HepG2 (cell line): ENCODE data around the gene PPP1R12A. TPM values are rescaled to one million over a fixed set of nuclear protein-coding genes. Genes with fewer than 3 reads are reported as not detected.
A peak's percentile ranks its signal among the peaks of the same experiment; 100 is the strongest.

Experiments
- ATAC-seq: fragments of 200-7000 bp; cut with Tn5 transposase; 3 replicates; pipeline ENCODE4 v1.9.1; 2020; ENCODE audit warnings: mild to moderate bottlenecking, moderate library complexity
- BruUV-seq: library from RNA; stranded (reverse); fragments of 400-500 nt; replicated peaks from 2 replicates; lab custom pipeline; 2021; lab: Mats Ljungman, UMichigan
- CTCF ChIA-PET: fragments of 300-600 bp; formaldehyde crosslinking; extraction: SDS; loops from one replicate; lab custom pipeline; 2021; ENCODE audit warnings: low total read pairs, inconsistent platforms, low intra/inter-chr PET ratio; lab: Yijun Ruan, JAX
- POLR2A ChIA-PET: fragments of 350-600 bp; sonication (Branson Sonifier 250); formaldehyde crosslinking; loops from one replicate; lab custom pipeline; 2020; ENCODE audit warnings: antibody characterized with exemption, inconsistent platforms; lab: Yijun Ruan, JAX
- DNase-seq: peaks from one replicate; pipeline ENCODE4 v3.0.0-alpha.2; 2015; ENCODE audit warnings: low spot score
- FAIRE-seq: peaks from 3 replicates; lab custom pipeline; 2011; peaks lifted over from hg19 to GRCh38; lab: Jason Lieb, UNC
- H2AFZ ChIP-seq: one replicate; pipeline ENCODE4 v1.6.1; 2011; ENCODE audit warnings: low read length, inconsistent platforms
- H3K27ac ChIP-seq: fragments of 300-600 bp; 3 replicates; pipeline ENCODE4 v1.8.0; 2011; ENCODE audit warnings: mixed run types, mild to moderate bottlenecking, mixed read lengths, low read length, inconsistent platforms; ENCODE audit not compliant: insufficient read depth; ENCODE audit errors: extremely low read length
- H3K27me3 ChIP-seq, 2 experiments: fragments of 200-600 bp in 1 of 2; 2 replicates in 1 of 2; 3 replicates in 1 of 2; pipeline versions ENCODE4 v1.6.0 to v1.8.0; 2011; ENCODE audit warnings: low read length in 2 of 2, mild to moderate bottlenecking in 2 of 2, moderate library complexity in 2 of 2, inconsistent platforms in 1 of 2; ENCODE audit not compliant: insufficient read depth in 2 of 2, control insufficient read depth in 1 of 2
- H3K36me3 ChIP-seq, 2 experiments: fragments of 200-600 bp in 1 of 2; replicated peaks in 1 of 2; 2 replicates in 1 of 2; 3 replicates in 1 of 2; pipeline versions ENCODE4 v1.5.1 to v1.8.0; 2011; ENCODE audit warnings: low read length in 2 of 2, inconsistent platforms in 1 of 2; ENCODE audit not compliant: insufficient read depth in 2 of 2, control insufficient read depth in 1 of 2
- H3K4me1 ChIP-seq: 2 replicates; pipeline ENCODE4 v1.5.1; 2012; ENCODE audit warnings: low read length, inconsistent platforms; ENCODE audit not compliant: insufficient read depth
- H3K4me2 ChIP-seq: 2 replicates; pipeline ENCODE4 v1.6.0; 2011; ENCODE audit warnings: low read depth, low read length, inconsistent platforms
- H3K4me3 ChIP-seq, 3 experiments: fragments of 200-600 bp in 1 of 3; sonication (generic), shearing (Covaris generic) in 1 of 3; replicated peaks in 1 of 3; 2 replicates each; pipeline ENCODE4 v1.5.1; 2011 to 2016; ENCODE audit warnings: low read length in 3 of 3, inconsistent platforms in 2 of 3, low read depth in 2 of 3, mild to moderate bottlenecking in 2 of 3, control low read depth in 1 of 3, mixed read lengths in 1 of 3; ENCODE audit not compliant: insufficient read depth in 1 of 3
- H3K79me2 ChIP-seq: one replicate; pipeline ENCODE4 v1.6.1; 2011; ENCODE audit warnings: low read length, inconsistent platforms; ENCODE audit not compliant: insufficient read depth
- H3K9ac ChIP-seq: 2 replicates; pipeline ENCODE4 v1.6.0; 2011; ENCODE audit warnings: mild to moderate bottlenecking, low read depth, low read length, inconsistent platforms; ENCODE audit not compliant: insufficient read depth
- H3K9me3 ChIP-seq: 2 replicates; pipeline ENCODE4 v1.5.1; 2012; ENCODE audit warnings: mild to moderate bottlenecking, low read length
- H4K20me1 ChIP-seq: 2 replicates; pipeline ENCODE4 v1.6.0; 2011; ENCODE audit warnings: inconsistent platforms, mild to moderate bottlenecking, low read length, moderate library complexity; ENCODE audit not compliant: insufficient read depth
- AGO2 ChIP-seq: fragments of 200-400 bp; formaldehyde crosslinking; optimal IDR thresholded peaks from 2 replicates; pipeline ENCODE3; 2017; ENCODE audit warnings: mild to moderate bottlenecking, low read depth, low read length, moderate library complexity
- HMGXB3 ChIP-seq: sonication (generic); formaldehyde crosslinking; IDR thresholded peaks from 2 replicates; pipeline ENCODE4 v1.4.0; 2020; ENCODE audit warnings: missing genetic modification reagents, borderline replicate concordance
- HNF1A ChIP-seq, 2 experiments: sonication (generic) in 1 of 2; formaldehyde crosslinking in 1 of 2; IDR thresholded peaks; 2 replicates each; pipeline versions ENCODE4 v1.4.0 to v1.6.1; 2016 to 2020; ENCODE audit warnings: borderline replicate concordance in 1 of 2, low read depth in 1 of 2, mild to moderate bottlenecking in 1 of 2, missing genetic modification reagents in 1 of 2
- MEF2D ChIP-seq: sonication (generic); formaldehyde crosslinking; IDR thresholded peaks from 2 replicates; pipeline ENCODE4 v1.5.1; 2020; ENCODE audit warnings: mild to moderate bottlenecking, missing genetic modification reagents
- MYC ChIP-seq: sonication (generic); formaldehyde crosslinking; IDR thresholded peaks from 2 replicates; pipeline ENCODE4 v1.9.0; 2021; ENCODE audit warnings: missing genetic modification reagents, borderline replicate concordance
- RBM39 ChIP-seq: fragments of 200-400 bp; formaldehyde crosslinking; IDR thresholded peaks from one replicate; pipeline ENCODE4 v1.6.1; 2018; ENCODE audit warnings: antibody characterized with exemption, mild to moderate bottlenecking, low read depth, low read length; ENCODE audit not compliant: poor library complexity, severe bottlenecking
- RXRB ChIP-seq: IDR thresholded peaks from 2 replicates; pipeline ENCODE4 v1.6.1; 2016; ENCODE audit warnings: borderline replicate concordance, missing genetic modification reagents, missing compliant biosample characterization
- SUZ12 ChIP-seq: fragments of 150-350 bp; IDR thresholded peaks from 2 replicates; pipeline ENCODE4 v1.6.1; 2014; ENCODE audit warnings: low read depth, low read length
- ZBTB42 ChIP-seq: sonication (generic); formaldehyde crosslinking; IDR thresholded peaks from 2 replicates; pipeline ENCODE4 v1.5.0; 2020; ENCODE audit warnings: mild to moderate bottlenecking, missing genetic modification reagents
- ZBTB8A ChIP-seq: sonication (generic); formaldehyde crosslinking; IDR thresholded peaks from 2 replicates; pipeline ENCODE4 v1.4.0; 2020; ENCODE audit warnings: mild to moderate bottlenecking, low read depth, missing genetic modification reagents, borderline replicate concordance
- ZNF614 ChIP-seq: IDR thresholded peaks from 2 replicates; pipeline ENCODE4 v1.6.1; 2018; ENCODE audit warnings: missing biosample characterization, missing genetic modification reagents, inconsistent platforms, borderline replicate concordance
- ZNF761 ChIP-seq: sonication (generic); formaldehyde crosslinking; conservative IDR thresholded peaks from 2 replicates; pipeline ENCODE4 v1.4.0; 2020; ENCODE audit warnings: mild to moderate bottlenecking, missing genetic modification reagents
- WGBS: methylation state at CpG from one replicate; pipeline ENCODE4 v1.1.6; 2017; ENCODE audit warnings: low lambda C conversion rate; 5-methylcytosine and 5-hydroxymethylcytosine counted together
- in situ Hi-C: cut with HindIII; loops from 2 replicates; pipeline ENCODE4 v1.10.0; 2017; ENCODE audit warnings: low pct_unique_long_range_greater_than_20kb; ENCODE audit not compliant: extremely low pct_ligation_motif_present
- intact Hi-C: fragments of 100-400 bp; cut with micrococcal nuclease; formaldehyde crosslinking; loops from one replicate; pipeline ENCODE4 v1.10.0; 2022; ENCODE audit not compliant: unreplicated experiment
- polyA plus RNA-seq, 8 experiments: library from polyadenylated mRNA; depleted of rRNA in 3 of 8; stranded (reverse) in 7 of 8; unstranded in 1 of 8; fragments of >200 nt; fragmentation: Illumina TruSeq in 4 of 8; extraction: Trizol in 4 of 8; gene quantifications; 2 replicates each; pipeline versions ENCODE4 v1.2.1 to v1.2.3, GENCODE V29; 2011 to 2016; ENCODE audit warnings: low read depth in 4 of 8, missing spikeins in 1 of 8, mixed read lengths in 1 of 8; ENCODE audit not compliant: insufficient read depth in 1 of 8
- total RNA-seq, 5 experiments: library from RNA; depleted of rRNA; stranded (reverse); fragments of >200 nt; fragmentation: Illumina TruSeq; extraction: Trizol; gene quantifications; 2 replicates each; pipeline ENCODE4 v1.2.3, GENCODE V29; 2016; ENCODE audit warnings: low read depth in 1 of 5
- TF ChIP-seq, protein P1 (sequence below): sonication (generic); formaldehyde crosslinking; IDR thresholded peaks from 2 replicates; pipeline ENCODE4 v1.5.1; 2020; ENCODE audit warnings: missing genetic modification reagents, mild to moderate bottlenecking, borderline replicate concordance

The PPP1R12A gene
- total and polyA plus RNA-seq, 2 of the 13 experiments (the other 11 are each of a cell fraction or from before 2014, with no cell fraction given): 23.8 to 50.0 TPM

- CTCF ChIA-PET: no interaction called here
- no peak overlapping the region for H3K9ac ChIP-seq
- H3K79me2 ChIP-seq: no peaks in the 10 kb centered on the region
- H3K27ac ChIP-seq: no peak overlapping the region
- intact Hi-C loops: no loop called here
- ATAC-seq (peak; percentile 53), FAIRE-seq (no peak), DNase-seq (no peak)
- H3K4me3 ChIP-seq: no peak overlapping the region
- BruUV-seq: no TSS peak
- no peak overlapping the region for H2AFZ ChIP-seq
- H3K9me3 ChIP-seq: no peaks in the 10 kb centered on the region
- H3K4me2 ChIP-seq: no peak overlapping the region
- H4K20me1 ChIP-seq: no peaks in the 10 kb centered on the region; the same call in 1 of the 2 replicates
- 26% methylated on average over 3 of the region's 3 CpGs for WGBS
- no peaks in the 10 kb centered on the region for H3K36me3 ChIP-seq
- POLR2A ChIA-PET: no interaction called here
- no peaks in the 10 kb centered on the region for H3K4me1 ChIP-seq
- H3K27me3 ChIP-seq: no peaks in the 10 kb centered on the region; a peak in 1 of 5 replicates
- in situ Hi-C loops: no loop called here
- TF ChIP-seq HMGXB3 (CRISPR knock-in tag): no peak
- no peak for TF ChIP-seq ZBTB8A
- TF ChIP-seq MEF2D (CRISPR knock-in tag): no peak
- no peak for TF ChIP-seq ZNF761
- TF ChIP-seq RBM39: no peak
- TF ChIP-seq ZBTB42 (CRISPR knock-in tag): no peak
- TF ChIP-seq MYC (CRISPR knock-in tag): no peak
- no peak for TF ChIP-seq HNF1A (IDR thresholded peaks at IDR 0.05; ENCODE audit: low read depth)
- TF ChIP-seq HNF1A (CRISPR knock-in tag; IDR thresholded peaks at IDR 0.05; ENCODE audit: borderline replicate concordance): no peak
- TF ChIP-seq, protein P1, sequence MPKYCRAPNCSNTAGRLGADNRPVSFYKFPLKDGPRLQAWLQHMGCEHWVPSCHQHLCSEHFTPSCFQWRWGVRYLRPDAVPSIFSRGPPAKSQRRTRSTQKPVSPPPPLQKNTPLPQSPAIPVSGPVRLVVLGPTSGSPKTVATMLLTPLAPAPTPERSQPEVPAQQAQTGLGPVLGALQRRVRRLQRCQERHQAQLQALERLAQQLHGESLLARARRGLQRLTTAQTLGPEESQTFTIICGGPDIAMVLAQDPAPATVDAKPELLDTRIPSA (CRISPR knock-in tag): no peak
- TF ChIP-seq RXRB: no peak
- no peak for TF ChIP-seq SUZ12
- TF ChIP-seq ZNF614 (CRISPR knock-in tag): no peak
- no peak for TF ChIP-seq AGO2
Observed at GRCh38 chr12:79766705-79767464, 168.0 kb downstream of the PPP1R12A start.
